AG04449 (cell line): ENCODE measurements around the gene CDK8.
A peak's percentile ranks its signal among the peaks of the same experiment; 100 is the strongest.

ENCODE experiments used
- CTCF ChIA-PET: fragments of 350-600 bp; formaldehyde crosslinking; extraction: SDS; loops from one replicate; lab custom pipeline; 2021; ENCODE audit warnings: antibody characterized with exemption; lab: Yijun Ruan, JAX
- POLR2A ChIA-PET: fragments of 400-600, 350-600 bp; formaldehyde crosslinking; extraction: SDS; loops from one replicate; lab custom pipeline; 2020; ENCODE audit warnings: antibody characterized with exemption, inconsistent platforms; lab: Yijun Ruan, JAX
- DNase-seq: peaks from one replicate; pipeline ENCODE4 v3.0.0-alpha.2; 2010; ENCODE audit warnings: low read depth, low spot score
- H3K4me3 ChIP-seq: 2 replicates; pipeline ENCODE4 v1.5.1; 2011; ENCODE audit warnings: low read depth, mild to moderate bottlenecking, control low read depth, low read length
- CTCF ChIP-seq: IDR thresholded peaks from one replicate; pipeline ENCODE4 v1.5.1; 2011; ENCODE audit warnings: mild to moderate bottlenecking, moderate library complexity, low read length, control low read depth, inconsistent platforms; ENCODE audit not compliant: insufficient read depth; ENCODE audit errors: missing control alignments

CDK8 gene

GRCh38 chr13:26436914-26437313 lies 183.0 kb downstream of the CDK8 start:
- no peak for DNase-seq
- no peak overlapping the region for H3K4me3 ChIP-seq
- CTCF ChIA-PET = interaction anchor here (1.1 kb wide), 1 partner anchor 262 kb away, joined by 3 read pairs; no protein-coding TSS in a partner anchor
- POLR2A ChIA-PET = no interaction called here
- TF ChIP-seq CTCF = no peak

GRCh38 chr13:26440111-26440510 lies 186.2 kb downstream of the CDK8 start:
- TF ChIP-seq CTCF = no peak
- no peak overlapping the region for H3K4me3 ChIP-seq
- ChIA-PET POLR2A (no interaction called here), CTCF (interaction anchor here (1.1 kb wide), 1 partner anchor 42 kb away, joined by 3 read pairs; no protein-coding TSS in a partner anchor)
- no peak for DNase-seq

GRCh38 chr13:26441476-26441875 lies 187.5 kb downstream of the CDK8 start:
- ChIA-PET CTCF (interaction anchor here (0.8 kb wide), 1 partner anchor 9 kb away, joined by 3 read pairs; no protein-coding TSS in a partner anchor), POLR2A (no interaction called here)
- no peak overlapping the region for H3K4me3 ChIP-seq
- no peak for DNase-seq
- TF ChIP-seq CTCF = no peak

- TF ChIP-seq CTCF = no peak
- DNase-seq = peak; percentile 55
- POLR2A ChIA-PET = no interaction called here
Measured at GRCh38 chr13:26442541-26442940, 188.6 kb downstream of the CDK8 start.

GRCh38 chr13:26445092-26445491 lies 191.2 kb downstream of the CDK8 start:
- TF ChIP-seq CTCF = no peak
- ChIA-PET CTCF (no interaction called here), POLR2A (no interaction called here)
- no peak overlapping the region for H3K4me3 ChIP-seq
- DNase-seq = no peak

More at GRCh38 chr13:26442541-26442940, 188.6 kb downstream of the CDK8 start:
- CTCF ChIA-PET = interaction anchor here (1.7 kb wide), 1 partner anchor 257 kb away, joined by 4 read pairs; no protein-coding TSS in a partner anchor
- H3K4me3 ChIP-seq = no peak overlapping the region

- H3K4me3 ChIP-seq = no peak overlapping the region
- no peak for DNase-seq
- POLR2A ChIA-PET = no interaction called here
- CTCF ChIA-PET = interaction anchor here (1.0 to 1.6 kb wide), 3 partner anchors 50 to 261 kb away, joined by 3 to 7 read pairs (median 3); no protein-coding TSS in a partner anchor
- no peak for TF ChIP-seq CTCF
Measured at GRCh38 chr13:26446751-26447150, 192.8 kb downstream of the CDK8 start.
